ENCODE results near the gene MCM3AP. TPM values are rescaled to one million over a fixed set of nuclear protein-coding genes. Genes with fewer than 3 reads are reported as not detected.

The MCM3AP gene
- total and polyA plus RNA-seq, 9 of the 15 experiments (the other 6 are each of a cell fraction or from before 2014, with no cell fraction given), result 6.5 to 179 (median 69.6) TPM

GRCh38 chr21:46285761-46286647, 593 bp upstream of the MCM3AP start, which contains the start of gene YBEY (continued):
- TF ChIP-seq NFXL1 (CRISPR knock-in tag; IDR thresholded peaks at IDR 0.05) (no peak), VEZF1 (CRISPR knock-in tag; IDR thresholded peaks at IDR 0.05) (peak; percentile 95), NCOA6 (IDR thresholded peaks at IDR 0.05) (no peak), ZZZ3 (IDR thresholded peaks at IDR 0.05) (no peak), GTF2F1 (IDR thresholded peaks at IDR 0.05; ENCODE audit: low read depth, low read length) (peak; percentile 86; the same call in 1 of the 2 replicates), CHD2 (IDR thresholded peaks at IDR 0.05; ENCODE audit: low read depth, low read length) (peak; percentile 89), ZC3H4 (CRISPR knock-in tag; IDR thresholded peaks at IDR 0.05; ENCODE audit: borderline replicate concordance) (no peak), RAD21 (CRISPR knock-in tag; conservative IDR thresholded peaks at IDR 0.05 in 1 of 2, IDR thresholded peaks at IDR 0.05 in 1 of 2) (peak; percentile 39 to 50), ZNF175 (CRISPR knock-in tag; IDR thresholded peaks at IDR 0.05; ENCODE audit: low read depth) (peak; percentile 56; the same call in 1 of the 2 replicates), BRF1 (IDR thresholded peaks at IDR 0.05; ENCODE audit: borderline replicate concordance, extremely low read depth, insufficient read length) (no peak), TEAD2 (tag; IDR thresholded peaks at IDR 0.05) (0 out of 2 replicates have a peak, but pooled peaks have one; percentile 18), ZNF79 (CRISPR knock-in tag; IDR thresholded peaks at IDR 0.05; ENCODE audit: low read depth) (no peak), SMARCA5 (IDR thresholded peaks at IDR 0.05) (no peak), TAF7 (tag; IDR thresholded peaks at IDR 0.05) (peak; percentile 35), ZBTB49 (CRISPR knock-in tag; IDR thresholded peaks at IDR 0.05; ENCODE audit: borderline replicate concordance) (peak; percentile 72; the same call in 1 of the 2 replicates), ZNF174 (CRISPR knock-in tag; IDR thresholded peaks at IDR 0.05) (no peak), PHF20 (IDR thresholded peaks at IDR 0.05; ENCODE audit: partially characterized antibody) (peak; percentile 93)
- TF ChIP-seq, protein P1, sequence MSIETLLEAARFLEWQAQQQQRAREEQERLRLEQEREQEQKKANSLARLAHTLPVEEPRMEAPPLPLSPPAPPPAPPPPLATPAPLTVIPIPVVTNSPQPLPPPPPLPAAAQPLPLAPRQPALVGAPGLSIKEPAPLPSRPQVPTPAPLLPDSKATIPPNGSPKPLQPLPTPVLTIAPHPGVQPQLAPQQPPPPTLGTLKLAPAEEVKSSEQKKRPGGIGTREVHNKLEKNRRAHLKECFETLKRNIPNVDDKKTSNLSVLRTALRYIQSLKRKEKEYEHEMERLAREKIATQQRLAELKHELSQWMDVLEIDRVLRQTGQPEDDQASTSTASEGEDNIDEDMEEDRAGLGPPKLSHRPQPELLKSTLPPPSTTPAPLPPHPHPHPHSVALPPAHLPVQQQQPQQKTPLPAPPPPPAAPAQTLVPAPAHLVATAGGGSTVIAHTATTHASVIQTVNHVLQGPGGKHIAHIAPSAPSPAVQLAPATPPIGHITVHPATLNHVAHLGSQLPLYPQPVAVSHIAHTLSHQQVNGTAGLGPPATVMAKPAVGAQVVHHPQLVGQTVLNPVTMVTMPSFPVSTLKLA (conservative IDR thresholded peaks at IDR 0.05), result peak; percentile 59 to 84
- TF ChIP-seq, protein P2, sequence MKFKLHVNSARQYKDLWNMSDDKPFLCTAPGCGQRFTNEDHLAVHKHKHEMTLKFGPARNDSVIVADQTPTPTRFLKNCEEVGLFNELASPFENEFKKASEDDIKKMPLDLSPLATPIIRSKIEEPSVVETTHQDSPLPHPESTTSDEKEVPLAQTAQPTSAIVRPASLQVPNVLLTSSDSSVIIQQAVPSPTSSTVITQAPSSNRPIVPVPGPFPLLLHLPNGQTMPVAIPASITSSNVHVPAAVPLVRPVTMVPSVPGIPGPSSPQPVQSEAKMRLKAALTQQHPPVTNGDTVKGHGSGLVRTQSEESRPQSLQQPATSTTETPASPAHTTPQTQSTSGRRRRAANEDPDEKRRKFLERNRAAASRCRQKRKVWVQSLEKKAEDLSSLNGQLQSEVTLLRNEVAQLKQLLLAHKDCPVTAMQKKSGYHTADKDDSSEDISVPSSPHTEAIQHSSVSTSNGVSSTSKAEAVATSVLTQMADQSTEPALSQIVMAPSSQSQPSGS (CRISPR knock-in tag; IDR thresholded peaks at IDR 0.05), result no peak
- TF ChIP-seq, protein P3, sequence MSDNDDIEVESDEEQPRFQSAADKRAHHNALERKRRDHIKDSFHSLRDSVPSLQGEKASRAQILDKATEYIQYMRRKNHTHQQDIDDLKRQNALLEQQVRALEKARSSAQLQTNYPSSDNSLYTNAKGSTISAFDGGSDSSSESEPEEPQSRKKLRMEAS (CRISPR knock-in tag; IDR thresholded peaks at IDR 0.05), result peak; percentile 89

Data from K562 (cell line).